HEK293T (cell line): ENCODE results near the gene EVI2A.
"Not testable (repeated sequence)": the region's sequence is repeated elsewhere in the genome, so short reads cannot be mapped to it uniquely, and the experiment has no call there.

Experiments
- CTCF ChIA-PET: fragments of 350-600 bp; formaldehyde crosslinking; extraction: SDS; loops from one replicate; lab custom pipeline; 2021; ENCODE audit warnings: antibody characterized with exemption, inconsistent platforms; lab: Yijun Ruan, JAX
- POLR2A ChIA-PET: fragments of 350-600 bp; formaldehyde crosslinking; extraction: SDS; loops from one replicate; lab custom pipeline; 2020; ENCODE audit warnings: antibody characterized with exemption, inconsistent platforms; lab: Yijun Ruan, JAX
- DNase-seq: peaks from one replicate; pipeline ENCODE4 v3.0.0; 2012; ENCODE audit warnings: mixed read lengths; ENCODE audit errors: extremely low spot score
- ARNT ChIP-seq: fragments of 450-650 bp; IDR thresholded peaks from 2 replicates; pipeline ENCODE4 v1.6.1; 2017; ENCODE audit warnings: mild to moderate bottlenecking
- BHLHE40 ChIP-seq: fragments of 450-650 bp; IDR thresholded peaks from 2 replicates; pipeline ENCODE4 v1.6.1; 2016; ENCODE audit warnings: mild to moderate bottlenecking, moderate library complexity, borderline replicate concordance
- CTBP1 ChIP-seq: fragments of 450-650 bp; IDR thresholded peaks from 2 replicates; pipeline ENCODE4 v1.6.1; 2016; ENCODE audit warnings: borderline replicate concordance
- ELF4 ChIP-seq: fragments of 450-650 bp; IDR thresholded peaks from 2 replicates; pipeline ENCODE4 v1.6.1; 2017; ENCODE audit warnings: antibody characterized with exemption
- FOXA1 ChIP-seq: fragments of 450-650 bp; IDR thresholded peaks from 2 replicates; pipeline ENCODE4 v1.6.1; 2016; ENCODE audit warnings: mild to moderate bottlenecking
- FOXK2 ChIP-seq: fragments of 450-650 bp; IDR thresholded peaks from 2 replicates; pipeline ENCODE4 v1.6.1; 2016; ENCODE audit warnings: mild to moderate bottlenecking
- FOXM1 ChIP-seq: fragments of 450-650 bp; IDR thresholded peaks from 2 replicates; pipeline ENCODE4 v1.6.1; 2017; ENCODE audit warnings: mild to moderate bottlenecking, borderline replicate concordance
- HDGF ChIP-seq: fragments of 450-650 bp; IDR thresholded peaks from 2 replicates; pipeline ENCODE4 v1.6.1; 2017; ENCODE audit warnings: antibody characterized with exemption, borderline replicate concordance
- L3MBTL2 ChIP-seq: fragments of 450-650 bp; conservative IDR thresholded peaks from 2 replicates; pipeline ENCODE4 v1.6.1; 2016; ENCODE audit warnings: mild to moderate bottlenecking
- LEF1 ChIP-seq: fragments of 450-650 bp; IDR thresholded peaks from 2 replicates; pipeline ENCODE4 v1.6.1; 2017; ENCODE audit warnings: mild to moderate bottlenecking, borderline replicate concordance
- NFRKB ChIP-seq: fragments of 450-650 bp; IDR thresholded peaks from 2 replicates; pipeline ENCODE4 v1.6.1; 2016; ENCODE audit warnings: mild to moderate bottlenecking, moderate library complexity
- SP1 ChIP-seq: fragments of 450-650 bp; IDR thresholded peaks from 2 replicates; pipeline ENCODE4 v1.6.1; 2017
- SUZ12 ChIP-seq: fragments of 450-650 bp; IDR thresholded peaks from 2 replicates; pipeline ENCODE4 v1.6.1; 2016; ENCODE audit warnings: mild to moderate bottlenecking
- TARDBP ChIP-seq: fragments of 450-650 bp; IDR thresholded peaks from 2 replicates; pipeline ENCODE4 v1.6.1; 2016
- ZNF384 ChIP-seq: fragments of 450-650 bp; IDR thresholded peaks from 2 replicates; pipeline ENCODE4 v1.6.1; 2016
- TF ChIP-seq, protein P1 (sequence below): fragments of 450-650 bp; IDR thresholded peaks from 2 replicates; pipeline ENCODE4 v1.6.1; 2016

Gene EVI2A

DNA sequence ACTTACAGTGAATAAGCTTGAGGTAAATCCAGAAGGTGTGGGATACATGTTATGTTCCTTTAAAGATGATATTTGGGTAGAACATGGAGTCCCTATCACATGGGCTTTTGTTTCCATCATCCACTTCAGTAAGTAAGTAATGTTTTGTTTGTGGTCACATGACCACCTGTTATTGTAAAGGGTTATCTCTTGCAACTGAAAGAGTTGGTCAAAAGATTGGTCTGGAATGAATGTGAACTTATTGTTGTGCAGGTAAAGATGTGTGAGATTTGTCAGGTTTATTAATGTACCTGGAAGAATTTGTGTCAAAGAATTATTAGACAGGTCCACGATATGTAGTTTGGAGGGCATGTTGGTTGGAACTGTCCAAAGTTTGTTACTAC lies 25.9 kb downstream of the EVI2A start:
- DNase-seq, result no peak
- ChIA-PET CTCF (no interaction called here), POLR2A (no interaction called here)
- no peak for TF ChIP-seq NFRKB
- TF ChIP-seq, protein P1, sequence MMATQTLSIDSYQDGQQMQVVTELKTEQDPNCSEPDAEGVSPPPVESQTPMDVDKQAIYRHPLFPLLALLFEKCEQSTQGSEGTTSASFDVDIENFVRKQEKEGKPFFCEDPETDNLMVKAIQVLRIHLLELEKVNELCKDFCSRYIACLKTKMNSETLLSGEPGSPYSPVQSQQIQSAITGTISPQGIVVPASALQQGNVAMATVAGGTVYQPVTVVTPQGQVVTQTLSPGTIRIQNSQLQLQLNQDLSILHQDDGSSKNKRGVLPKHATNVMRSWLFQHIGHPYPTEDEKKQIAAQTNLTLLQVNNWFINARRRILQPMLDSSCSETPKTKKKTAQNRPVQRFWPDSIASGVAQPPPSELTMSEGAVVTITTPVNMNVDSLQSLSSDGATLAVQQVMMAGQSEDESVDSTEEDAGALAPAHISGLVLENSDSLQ, result no peak
- no peak for TF ChIP-seq FOXA1
- TF ChIP-seq SP1, result no peak
- TF ChIP-seq TARDBP, result no peak
- TF ChIP-seq HDGF, result no peak
- no peak for TF ChIP-seq L3MBTL2
- no peak for TF ChIP-seq ARNT

DNA sequence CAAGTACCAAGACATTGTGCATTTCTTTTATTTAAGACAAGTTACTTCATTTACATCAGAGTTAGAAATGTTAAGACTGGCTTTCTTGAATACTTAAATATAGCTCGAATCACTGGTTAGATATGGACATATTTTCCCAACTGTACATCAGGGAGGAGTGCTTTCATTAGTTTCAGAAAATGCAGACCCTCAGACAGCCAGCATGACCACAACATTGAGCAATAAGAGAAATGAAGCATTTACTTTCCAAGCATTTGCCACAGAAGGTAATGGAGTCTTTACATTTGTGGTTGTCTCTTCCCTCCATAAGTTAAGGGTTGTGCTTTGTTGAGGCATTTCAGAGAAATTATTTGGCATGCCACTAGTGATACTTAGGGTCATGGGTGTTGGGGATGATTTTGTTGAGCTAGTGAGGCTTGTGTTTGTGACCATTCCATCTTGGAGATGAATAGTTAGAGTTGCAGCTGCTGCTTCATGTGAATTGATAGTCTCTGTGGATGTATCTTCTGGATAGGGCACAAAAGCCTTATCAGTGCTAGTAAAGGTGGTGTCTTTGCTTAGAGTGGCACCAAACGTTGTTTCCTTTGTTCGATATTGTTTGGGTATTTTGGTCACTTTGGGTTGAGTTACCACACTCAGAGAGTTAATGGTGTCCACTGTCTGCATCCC lies 26.5 kb downstream of the EVI2A start:
- DNase-seq, result no peak
- TF ChIP-seq ZNF384 (no peak), ARNT (no peak), L3MBTL2 (no peak), LEF1 (no peak), NFRKB (no peak), SP1 (no peak), TARDBP (no peak), ELF4 (no peak), FOXA1 (no peak), HDGF (no peak), CTBP1 (no peak), FOXK2 (no peak), SUZ12 (no peak), FOXM1 (no peak), BHLHE40 (no peak)
- TF ChIP-seq, protein P1, result no peak
- CTCF ChIA-PET, result no interaction called here
- POLR2A ChIA-PET, result no interaction called here

GRCh38 chr17:31294231-31294630 lies 27.2 kb downstream of the EVI2A start:
- CTCF ChIA-PET, result no interaction called here
- TF ChIP-seq SUZ12, result no peak
- no peak for TF ChIP-seq ELF4
- no peak for TF ChIP-seq ZNF384
- TF ChIP-seq FOXK2, result no peak
- TF ChIP-seq BHLHE40, result no peak
- TF ChIP-seq FOXA1, result no peak
- TF ChIP-seq CTBP1, result no peak
- no peak for TF ChIP-seq FOXM1
- TF ChIP-seq NFRKB, result no peak
- POLR2A ChIA-PET, result interaction anchor here (0.8 kb wide), 1 partner anchor 200 kb away, joined by 3 read pairs; no protein-coding TSS in a partner anchor
- DNase-seq, result no peak

DNA sequence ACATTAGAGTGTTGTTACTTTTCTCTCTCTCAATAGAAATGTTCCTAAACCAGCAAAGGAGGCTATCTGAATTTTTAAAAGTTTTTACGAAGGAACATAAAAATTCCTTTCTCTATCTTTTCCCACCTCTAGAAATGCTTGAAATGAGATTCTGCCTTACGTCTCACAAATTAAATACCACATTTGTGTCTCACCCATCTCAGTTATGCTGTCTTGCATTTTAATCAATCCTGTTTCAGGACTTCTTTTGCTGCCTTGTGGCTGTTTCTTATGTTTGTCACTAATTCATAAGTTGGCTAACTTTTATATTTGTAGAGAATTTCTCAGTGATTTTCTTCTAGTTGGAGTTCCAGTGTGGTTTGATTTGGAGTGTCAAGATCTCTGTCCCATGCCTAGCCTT lies 27.8 kb downstream of the EVI2A start:
- CTCF ChIA-PET, result no interaction called here
- DNase-seq, result no peak
- TF ChIP-seq TARDBP (no peak), ARNT (no peak), ZNF384 (no peak), SP1 (no peak)
- POLR2A ChIA-PET, result interaction anchor here (0.8 kb wide), 1 partner anchor 199 kb away, joined by 3 read pairs; no protein-coding TSS in a partner anchor

DNA sequence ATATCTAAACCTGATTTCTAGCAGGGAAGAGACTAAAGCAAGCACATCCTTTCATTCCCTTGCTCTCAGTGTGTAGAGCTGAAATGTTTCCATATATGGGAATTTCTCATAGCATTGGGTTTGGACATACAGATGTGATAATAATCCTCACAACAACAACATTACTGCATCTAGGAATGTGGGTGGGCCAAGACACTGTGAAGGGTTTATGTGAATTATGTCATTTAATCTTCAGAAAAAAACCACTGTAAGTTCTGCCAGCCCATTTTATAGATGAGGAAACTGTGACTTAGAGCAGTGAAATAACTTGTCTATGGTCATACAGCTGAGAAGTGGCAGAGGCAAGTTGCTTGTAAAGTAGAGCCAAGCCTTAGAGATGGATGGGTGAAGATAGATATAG lies 29.6 kb downstream of the EVI2A start:
- DNase-seq, result no peak
- TF ChIP-seq SUZ12 (no peak), TARDBP (no peak), FOXA1 (no peak), L3MBTL2 (no peak), FOXK2 (no peak), BHLHE40 (no peak), NFRKB (no peak), CTBP1 (no peak), FOXM1 (no peak)
- TF ChIP-seq, protein P1, result no peak
- POLR2A ChIA-PET, result no interaction called here
- CTCF ChIA-PET, result no interaction called here

- no peak for TF ChIP-seq SP1
- CTCF ChIA-PET, result no interaction called here
- DNase-seq, result no peak
- POLR2A ChIA-PET, result no interaction called here
Measured at GRCh38 chr17:31289790-31290189, 31.6 kb downstream of the EVI2A start.

DNA sequence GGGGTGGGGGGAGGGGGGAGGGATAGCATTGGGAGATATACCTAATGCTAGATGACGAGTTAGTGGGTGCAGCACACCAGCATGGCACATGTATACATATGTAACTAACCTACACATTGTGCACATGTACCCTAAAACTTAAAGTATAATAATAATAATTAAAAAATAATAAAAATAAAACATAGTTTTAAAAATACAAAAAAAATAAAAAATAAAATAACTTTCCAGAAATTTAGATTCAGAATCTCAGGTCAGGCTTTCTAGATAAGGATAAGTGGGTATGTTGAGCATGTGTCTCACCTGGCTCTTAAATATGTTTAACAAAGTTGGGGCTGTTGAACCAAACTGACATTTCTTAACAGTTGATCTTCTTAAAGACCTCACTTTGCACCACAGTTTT lies 33.5 kb downstream of the EVI2A start:
- CTCF ChIA-PET, DNase-seq, POLR2A ChIA-PET: not testable (repeated sequence)
